ENCODE results near the gene YKT6. TPM values are rescaled to one million over a fixed set of nuclear protein-coding genes. Genes with fewer than 3 reads are reported as not detected.
A peak's percentile ranks its signal among the peaks of the same experiment; 100 is the strongest.

YKT6 gene
- total RNA-seq, 1 experiment from 2014 or later, result 146 TPM

DNA sequence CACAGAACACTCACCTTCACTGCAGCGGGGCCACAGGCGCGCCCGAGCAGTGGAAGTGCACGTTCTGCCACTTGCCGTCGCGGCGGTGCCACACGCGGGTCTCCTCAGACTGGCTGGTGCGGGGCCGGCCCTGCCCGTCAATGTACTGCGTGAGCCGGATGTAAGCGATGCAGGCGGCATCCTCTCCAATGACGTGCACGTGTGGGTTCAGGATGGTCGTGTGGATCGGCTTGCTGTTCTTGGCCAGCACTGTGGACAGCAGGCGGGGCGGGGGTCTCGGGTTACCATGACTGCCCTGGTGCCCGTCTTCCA lies 19.2 kb downstream of the YKT6 start:
- intact Hi-C loops (cut with micrococcal nuclease; ENCODE audit: unreplicated experiment), result no loop called here
- Mint-ChIP-seq H3K4me1 (ENCODE audit: low read depth, unreplicated experiment) (no peaks in the 10 kb centered on the region), H3K4me3 (ENCODE audit: low read depth, unreplicated experiment) (no peak overlapping the region), H3K36me3 (ENCODE audit: insufficient read depth, unreplicated experiment) (no peaks in the 10 kb centered on the region), H3K27me3 (ENCODE audit: unreplicated experiment) (peaks cover 60% of the 10 kb centered on the region), H3K9me3 (ENCODE audit: low read depth, unreplicated experiment) (no peaks in the 10 kb centered on the region), H3K27ac (ENCODE audit: unreplicated experiment) (no peak overlapping the region)
- no peak for DNase-seq
- BruUV-seq (replicated peaks), result no TSS peak
- TF ChIP-seq, protein P1, sequence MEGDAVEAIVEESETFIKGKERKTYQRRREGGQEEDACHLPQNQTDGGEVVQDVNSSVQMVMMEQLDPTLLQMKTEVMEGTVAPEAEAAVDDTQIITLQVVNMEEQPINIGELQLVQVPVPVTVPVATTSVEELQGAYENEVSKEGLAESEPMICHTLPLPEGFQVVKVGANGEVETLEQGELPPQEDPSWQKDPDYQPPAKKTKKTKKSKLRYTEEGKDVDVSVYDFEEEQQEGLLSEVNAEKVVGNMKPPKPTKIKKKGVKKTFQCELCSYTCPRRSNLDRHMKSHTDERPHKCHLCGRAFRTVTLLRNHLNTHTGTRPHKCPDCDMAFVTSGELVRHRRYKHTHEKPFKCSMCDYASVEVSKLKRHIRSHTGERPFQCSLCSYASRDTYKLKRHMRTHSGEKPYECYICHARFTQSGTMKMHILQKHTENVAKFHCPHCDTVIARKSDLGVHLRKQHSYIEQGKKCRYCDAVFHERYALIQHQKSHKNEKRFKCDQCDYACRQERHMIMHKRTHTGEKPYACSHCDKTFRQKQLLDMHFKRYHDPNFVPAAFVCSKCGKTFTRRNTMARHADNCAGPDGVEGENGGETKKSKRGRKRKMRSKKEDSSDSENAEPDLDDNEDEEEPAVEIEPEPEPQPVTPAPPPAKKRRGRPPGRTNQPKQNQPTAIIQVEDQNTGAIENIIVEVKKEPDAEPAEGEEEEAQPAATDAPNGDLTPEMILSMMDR (IDR thresholded peaks at IDR 0.05; ENCODE audit: unreplicated experiment), result no peak
- CTCF ChIA-PET, result no interaction called here

DNA sequence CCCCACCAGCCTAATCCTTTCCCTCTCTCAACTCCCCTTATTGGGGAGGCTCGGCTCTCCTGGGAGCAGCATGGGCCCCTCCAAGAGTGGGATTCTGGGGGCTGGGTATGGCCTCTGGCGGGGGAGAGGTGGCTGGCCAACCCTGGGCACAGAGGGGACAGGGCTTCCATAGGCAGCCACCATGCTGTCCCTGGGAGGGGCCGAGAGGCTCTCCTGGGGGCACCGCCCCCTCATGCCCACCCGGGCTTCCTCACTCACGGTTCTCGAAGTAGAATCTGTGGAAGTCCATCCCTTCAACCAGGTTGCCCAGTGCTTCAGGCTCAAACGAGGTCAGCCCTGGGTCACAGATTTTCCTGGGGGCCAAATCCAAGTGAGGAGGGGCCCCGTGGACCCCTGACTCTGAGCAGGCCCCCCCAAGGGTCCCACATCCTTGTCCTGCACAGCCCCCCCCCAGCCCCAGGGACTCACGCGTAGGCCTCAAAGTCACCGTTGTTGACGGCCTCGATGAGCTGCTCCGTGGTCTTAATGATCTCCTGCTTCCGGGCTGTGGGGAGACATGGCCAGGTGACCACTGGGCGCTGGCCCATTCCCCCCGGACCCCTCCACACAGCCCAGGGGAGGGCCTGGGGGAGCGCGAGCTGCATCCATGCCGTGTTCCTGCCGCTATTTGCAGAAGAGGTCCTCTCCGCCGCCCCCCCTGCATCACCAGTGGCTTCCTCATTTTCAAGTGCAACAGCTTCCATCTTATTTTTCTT lies 19.8 kb downstream of the YKT6 start:
- intact Hi-C loops (cut with micrococcal nuclease; ENCODE audit: unreplicated experiment), result no loop called here
- Mint-ChIP-seq H3K36me3 (ENCODE audit: insufficient read depth, unreplicated experiment) (no peaks in the 10 kb centered on the region), H3K9me3 (ENCODE audit: low read depth, unreplicated experiment) (no peaks in the 10 kb centered on the region), H3K27ac (ENCODE audit: unreplicated experiment) (no peak overlapping the region), H3K27me3 (ENCODE audit: unreplicated experiment) (peaks cover 66% of the 10 kb centered on the region), H3K4me1 (ENCODE audit: low read depth, unreplicated experiment) (no peaks in the 10 kb centered on the region), H3K4me3 (ENCODE audit: low read depth, unreplicated experiment) (no peak overlapping the region)
- CTCF ChIA-PET, result interaction anchor here (0.6 kb wide), 2 partner anchors 570 to 1290 kb away, joined by 4 to 6 read pairs; no protein-coding TSS in a partner anchor
- TF ChIP-seq, protein P1 (IDR thresholded peaks at IDR 0.05; ENCODE audit: unreplicated experiment), result no peak
- DNase-seq, result no peak
- no TSS peak for BruUV-seq (replicated peaks)

DNA sequence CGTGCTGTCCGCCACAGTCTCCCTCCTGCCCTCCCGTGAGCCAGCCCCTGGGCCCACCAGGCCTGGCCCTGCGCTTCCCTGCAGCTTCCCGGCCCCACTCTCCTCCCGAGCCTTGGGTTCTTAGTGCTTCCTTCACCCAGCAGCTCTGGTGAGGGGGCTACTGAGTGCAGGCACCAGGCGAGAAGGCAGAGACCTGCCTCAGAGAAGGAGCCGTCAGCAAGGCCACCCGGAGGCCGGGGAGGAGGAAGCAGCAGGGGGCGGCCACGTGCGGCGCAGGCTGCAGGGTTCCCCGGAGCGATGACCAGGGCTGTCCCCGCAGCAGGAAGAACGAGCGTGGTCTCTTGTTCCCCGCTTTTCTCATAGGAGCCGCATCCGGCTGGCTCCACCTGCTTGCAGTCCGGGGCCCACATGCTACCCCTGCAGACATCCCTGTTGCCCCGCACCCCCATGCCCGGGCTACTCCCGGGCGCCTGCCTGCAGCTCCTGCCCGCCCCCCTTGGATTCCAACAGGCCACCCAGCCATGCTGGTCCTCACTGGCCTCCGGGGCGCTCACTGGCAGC lies 20.5 kb downstream of the YKT6 start:
- Mint-ChIP-seq H3K4me1 (ENCODE audit: low read depth, unreplicated experiment) (no peaks in the 10 kb centered on the region), H3K27ac (ENCODE audit: unreplicated experiment) (no peak overlapping the region), H3K36me3 (ENCODE audit: insufficient read depth, unreplicated experiment) (no peaks in the 10 kb centered on the region), H3K27me3 (ENCODE audit: unreplicated experiment) (peaks cover 73% of the 10 kb centered on the region), H3K4me3 (ENCODE audit: low read depth, unreplicated experiment) (no peak overlapping the region), H3K9me3 (ENCODE audit: low read depth, unreplicated experiment) (no peaks in the 10 kb centered on the region)
- intact Hi-C loops (cut with micrococcal nuclease; ENCODE audit: unreplicated experiment), result no loop called here
- TF ChIP-seq, protein P1 (IDR thresholded peaks at IDR 0.05; ENCODE audit: unreplicated experiment), result no peak
- CTCF ChIA-PET, result interaction anchor here (0.6 kb wide), 2 partner anchors 571 to 1289 kb away, joined by 4 to 6 read pairs; no protein-coding TSS in a partner anchor
- BruUV-seq (replicated peaks), result no TSS peak
- DNase-seq, result peak; percentile 50

DNA sequence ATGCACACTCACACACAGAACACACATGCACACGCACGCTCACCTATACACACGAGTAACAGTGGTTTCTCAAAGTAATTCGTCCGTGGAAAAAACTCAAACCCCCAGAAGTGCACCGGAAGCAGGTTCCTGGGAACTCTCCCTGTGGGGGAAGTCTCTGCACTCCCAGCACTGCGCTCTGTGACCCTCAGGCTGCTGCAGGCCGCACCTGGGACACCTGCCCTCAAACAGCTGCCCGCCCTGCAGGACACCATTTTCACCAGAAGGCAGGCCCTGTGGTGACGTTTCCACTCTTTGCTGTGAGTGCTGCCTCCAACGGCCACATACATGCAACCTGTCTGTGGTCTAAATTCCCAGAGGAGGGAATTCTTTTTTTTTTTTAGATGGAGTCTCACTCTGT lies 21.3 kb downstream of the YKT6 start:
- H3K36me3 Mint-ChIP-seq (ENCODE audit: insufficient read depth, unreplicated experiment), result no peaks in the 10 kb centered on the region

More for the DNA sequence above, 21.3 kb downstream of the YKT6 start:
- no peak overlapping the region for H3K4me3 Mint-ChIP-seq (ENCODE audit: low read depth, unreplicated experiment)
- no peak overlapping the region for H3K27ac Mint-ChIP-seq (ENCODE audit: unreplicated experiment)
- no TSS peak for BruUV-seq (replicated peaks)
- H3K4me1 Mint-ChIP-seq (ENCODE audit: low read depth, unreplicated experiment), result no peaks in the 10 kb centered on the region
- intact Hi-C loops (cut with micrococcal nuclease; ENCODE audit: unreplicated experiment), result no loop called here
- CTCF ChIA-PET, result no interaction called here
- no peaks in the 10 kb centered on the region for H3K9me3 Mint-ChIP-seq (ENCODE audit: low read depth, unreplicated experiment)
- peaks cover 73% of the 10 kb centered on the region for H3K27me3 Mint-ChIP-seq (ENCODE audit: unreplicated experiment)
- no peak for DNase-seq
- TF ChIP-seq, protein P1 (IDR thresholded peaks at IDR 0.05; ENCODE audit: unreplicated experiment), result no peak
